H9 (cell line): ENCODE results near the gene SDK1. TPM values are rescaled to one million over a fixed set of nuclear protein-coding genes. Genes with fewer than 3 reads are reported as not detected.

ENCODE experiments used
- DNase-seq: peaks from one replicate; pipeline ENCODE4 v3.0.0-alpha.2; 2017
- H2AFZ ChIP-seq: one replicate; pipeline ENCODE4 v1.6.1; 2013; ENCODE audit warnings: mild to moderate bottlenecking, low read length, control low read depth, moderate library complexity
- H2AK5ac ChIP-seq: 2 replicates; pipeline ENCODE4 v1.6.1; 2013; ENCODE audit warnings: low read length, control low read depth, mixed read lengths; ENCODE audit not compliant: insufficient read length
- H2BK120ac ChIP-seq: one replicate; pipeline ENCODE4 v1.6.1; 2013; ENCODE audit warnings: low read depth, mild to moderate bottlenecking, low read length, control low read depth, inconsistent platforms; ENCODE audit not compliant: poor library complexity, severe bottlenecking
- H2BK12ac ChIP-seq: 2 replicates; pipeline ENCODE4 v1.6.1; 2013; ENCODE audit warnings: low read length, control low read depth, mixed read lengths, low read depth; ENCODE audit not compliant: insufficient read length
- H2BK15ac ChIP-seq: 2 replicates; pipeline ENCODE4 v1.6.1; 2013; ENCODE audit warnings: low read depth, low read length, control low read depth
- H2BK20ac ChIP-seq: one replicate; pipeline ENCODE4 v1.6.1; 2013; ENCODE audit warnings: low read depth, mild to moderate bottlenecking, low read length, control low read depth, inconsistent platforms; ENCODE audit not compliant: poor library complexity, severe bottlenecking
- H2BK5ac ChIP-seq: 2 replicates; pipeline ENCODE4 v1.6.1; 2013; ENCODE audit warnings: low read length, control low read depth, mixed read lengths; ENCODE audit not compliant: insufficient read length
- H3K14ac ChIP-seq: 2 replicates; pipeline ENCODE4 v1.6.1; 2013; ENCODE audit warnings: low read length, control low read depth; ENCODE audit not compliant: insufficient read depth
- H3K18ac ChIP-seq: 2 replicates; pipeline ENCODE4 v1.6.1; 2013; ENCODE audit warnings: low read depth, mild to moderate bottlenecking, mixed read lengths, low read length, control low read depth; ENCODE audit not compliant: insufficient read length
- H3K23ac ChIP-seq: 2 replicates; pipeline ENCODE4 v1.6.1; 2013; ENCODE audit warnings: low read length, control low read depth, mixed read lengths, low read depth; ENCODE audit not compliant: insufficient read length
- H3K23me2 ChIP-seq: 2 replicates; pipeline ENCODE4 v1.6.1; 2013; ENCODE audit warnings: low read depth, mild to moderate bottlenecking, mixed read lengths, low read length, control low read depth; ENCODE audit not compliant: insufficient read length, poor library complexity, severe bottlenecking
- H3K27ac ChIP-seq: 2 replicates; pipeline ENCODE4 v1.5.1; 2013; ENCODE audit warnings: low read length, control low read depth, mixed read lengths, low read depth; ENCODE audit not compliant: insufficient read length
- H3K27me3 ChIP-seq: 2 replicates; pipeline ENCODE4 v1.6.1; 2013; ENCODE audit warnings: low read length, control low read depth, inconsistent platforms; ENCODE audit not compliant: insufficient read depth
- H3K4ac ChIP-seq: 2 replicates; pipeline ENCODE4 v1.6.1; 2013; ENCODE audit warnings: low read depth, mild to moderate bottlenecking, control low read depth, inconsistent platforms, low read length, moderate library complexity
- H3K4me1 ChIP-seq: 2 replicates; pipeline ENCODE4 v1.6.1; 2013; ENCODE audit warnings: low read length, control low read depth, inconsistent platforms; ENCODE audit not compliant: insufficient read depth
- H3K4me2 ChIP-seq: 2 replicates; pipeline ENCODE4 v1.6.1; 2013; ENCODE audit warnings: low read length, control low read depth, mixed read lengths; ENCODE audit not compliant: insufficient read length, insufficient read depth
- H3K56ac ChIP-seq: 2 replicates; pipeline ENCODE4 v1.6.1; 2013; ENCODE audit warnings: low read depth, mild to moderate bottlenecking, mixed read lengths, low read length, control low read depth; ENCODE audit not compliant: insufficient read length
- H3K79me1 ChIP-seq: 2 replicates; pipeline ENCODE4 v1.6.1; 2013; ENCODE audit warnings: low read depth, mild to moderate bottlenecking, moderate library complexity, low read length, control low read depth, inconsistent platforms; ENCODE audit not compliant: insufficient read depth, poor library complexity, severe bottlenecking
- H3K79me2 ChIP-seq: 2 replicates; pipeline ENCODE4 v1.6.1; 2013; ENCODE audit warnings: low read length, control low read depth, inconsistent platforms; ENCODE audit not compliant: insufficient read depth
- H3K9ac ChIP-seq: 2 replicates; pipeline ENCODE4 v1.6.1; 2013; ENCODE audit warnings: low read length, control low read depth, mixed read lengths; ENCODE audit not compliant: insufficient read length; ENCODE audit errors: extremely low read depth
- H3K9me3 ChIP-seq: one replicate; pipeline ENCODE4 v1.6.1; 2013; ENCODE audit warnings: low read depth, low read length, inconsistent platforms; ENCODE audit not compliant: control insufficient read depth
- H3T11ph ChIP-seq: one replicate; pipeline ENCODE4 v1.6.1; 2013; ENCODE audit warnings: mild to moderate bottlenecking, low read length, control low read depth, inconsistent platforms
- H4K20me1 ChIP-seq: one replicate; pipeline ENCODE4 v1.6.1; 2013; ENCODE audit not compliant: control insufficient read depth, insufficient read length, insufficient read depth
- H4K5ac ChIP-seq: 2 replicates; pipeline ENCODE4 v1.6.1; 2013; ENCODE audit warnings: low read depth, mild to moderate bottlenecking, mixed read lengths, low read length, control low read depth; ENCODE audit not compliant: insufficient read length
- H4K8ac ChIP-seq: replicated peaks from 2 replicates; pipeline ENCODE4 v1.6.1; 2013; ENCODE audit warnings: low read length, control low read depth, mixed read lengths, low read depth; ENCODE audit not compliant: insufficient read length
- H4K91ac ChIP-seq: 2 replicates; pipeline ENCODE4 v1.6.1; 2013; ENCODE audit warnings: low read depth, mild to moderate bottlenecking, moderate library complexity, mixed read lengths, low read length, control low read depth; ENCODE audit not compliant: insufficient read length
- H3K27ac Mint-ChIP-seq, 3 experiments: 2 replicates in 2 of 3; 3 replicates in 1 of 3; pipeline ENCODE4 v1.8.0; 2020 to 2021; ENCODE audit warnings: mixed read lengths in 3 of 3, mild to moderate bottlenecking in 1 of 3, moderate library complexity in 1 of 3
- H3K27me3 Mint-ChIP-seq: 2 replicates; pipeline ENCODE4 v1.8.0; 2021; ENCODE audit warnings: low read depth, mild to moderate bottlenecking, moderate library complexity, mixed read lengths
- H3K36me3 Mint-ChIP-seq, 3 experiments: 2 replicates in 2 of 3; 3 replicates in 1 of 3; pipeline ENCODE4 v1.8.0; 2020 to 2021; ENCODE audit warnings: low read depth in 3 of 3, mixed read lengths in 3 of 3; ENCODE audit not compliant: insufficient read depth in 1 of 3
- H3K4me1 Mint-ChIP-seq, 2 experiments: 2 replicates each; pipeline ENCODE4 v1.8.0; 2020; ENCODE audit warnings: mixed read lengths in 2 of 2
- H3K4me3 Mint-ChIP-seq, 2 experiments: 2 replicates in 1 of 2; 3 replicates in 1 of 2; pipeline ENCODE4 v1.8.0; 2020 to 2021; ENCODE audit warnings: mild to moderate bottlenecking in 2 of 2, mixed read lengths in 2 of 2, moderate library complexity in 1 of 2
- H3K9me3 Mint-ChIP-seq, 2 experiments: 2 replicates in 1 of 2; 3 replicates in 1 of 2; pipeline ENCODE4 v1.8.0; 2020; ENCODE audit warnings: mild to moderate bottlenecking in 2 of 2, mixed read lengths in 2 of 2, moderate library complexity in 1 of 2
- WGBS: extraction: QIAGEN DNeasy Blood & Tissue Kit; methylation state at CpG from one replicate; pipeline ENCODE4 v1.1.7; 2013; ENCODE audit warnings: missing lambda C conversion rate, low lambda C conversion rate, mixed read lengths; ENCODE audit not compliant: insufficient read length; ENCODE audit errors: extremely low coverage; 5-methylcytosine and 5-hydroxymethylcytosine counted together
- total RNA-seq: library from RNA; stranded (reverse); gene quantifications from 2 replicates; pipeline ENCODE4 v1.2.1, GENCODE V29; 2021
- TF ChIP-seq, protein P1 (sequence below): fragments of 200-600 bp; sonication (generic); conservative IDR thresholded peaks from 3 replicates; pipeline ENCODE4 v1.8.0; 2021; ENCODE audit warnings: antibody characterized with exemption, mild to moderate bottlenecking

Gene SDK1
- total RNA-seq, 1 experiment from 2014 or later: 8.7 TPM

GRCh38 chr7:4018601-4019316 lies 717.7 kb downstream of the SDK1 start:
- no peak overlapping the region for H3K56ac ChIP-seq
- peaks cover 39 to 59% (median 39%) of the 10 kb centered on the region in 3 experiments for H3K36me3 Mint-ChIP-seq

More at GRCh38 chr7:4018601-4019316, 717.7 kb downstream of the SDK1 start:
- Histone ChIP-seq H3K27me3 (no peaks in the 10 kb centered on the region), H2AFZ (no peak overlapping the region), H4K8ac (no peak overlapping the region), H3K4ac (no peak overlapping the region), H3T11ph (no peak overlapping the region), H3K18ac (no peak overlapping the region), H3K79me2 (no peaks in the 10 kb centered on the region), H3K23me2 (no peaks in the 10 kb centered on the region), H3K9ac (no peak overlapping the region), H2AK5ac (no peak overlapping the region), H2BK12ac (no peak overlapping the region), H3K79me1 (no peaks in the 10 kb centered on the region), H4K91ac (no peak overlapping the region), H3K27ac (no peak overlapping the region), H2BK15ac (no peak overlapping the region), H3K4me2 (no peak overlapping the region), H2BK5ac (no peak overlapping the region), H3K14ac (no peak overlapping the region), H4K20me1 (no peaks in the 10 kb centered on the region), H3K4me1 (no peaks in the 10 kb centered on the region), H4K5ac (no peak overlapping the region), H2BK20ac (no peak overlapping the region), H3K9me3 (peaks cover 5% of the 10 kb centered on the region), H2BK120ac (no peak overlapping the region), H3K23ac (no peak overlapping the region)
- TF ChIP-seq, protein P1, sequence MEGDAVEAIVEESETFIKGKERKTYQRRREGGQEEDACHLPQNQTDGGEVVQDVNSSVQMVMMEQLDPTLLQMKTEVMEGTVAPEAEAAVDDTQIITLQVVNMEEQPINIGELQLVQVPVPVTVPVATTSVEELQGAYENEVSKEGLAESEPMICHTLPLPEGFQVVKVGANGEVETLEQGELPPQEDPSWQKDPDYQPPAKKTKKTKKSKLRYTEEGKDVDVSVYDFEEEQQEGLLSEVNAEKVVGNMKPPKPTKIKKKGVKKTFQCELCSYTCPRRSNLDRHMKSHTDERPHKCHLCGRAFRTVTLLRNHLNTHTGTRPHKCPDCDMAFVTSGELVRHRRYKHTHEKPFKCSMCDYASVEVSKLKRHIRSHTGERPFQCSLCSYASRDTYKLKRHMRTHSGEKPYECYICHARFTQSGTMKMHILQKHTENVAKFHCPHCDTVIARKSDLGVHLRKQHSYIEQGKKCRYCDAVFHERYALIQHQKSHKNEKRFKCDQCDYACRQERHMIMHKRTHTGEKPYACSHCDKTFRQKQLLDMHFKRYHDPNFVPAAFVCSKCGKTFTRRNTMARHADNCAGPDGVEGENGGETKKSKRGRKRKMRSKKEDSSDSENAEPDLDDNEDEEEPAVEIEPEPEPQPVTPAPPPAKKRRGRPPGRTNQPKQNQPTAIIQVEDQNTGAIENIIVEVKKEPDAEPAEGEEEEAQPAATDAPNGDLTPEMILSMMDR: no peak
- no peak for DNase-seq
- peaks cover 24 to 28% of the 10 kb centered on the region in 2 experiments for H3K9me3 Mint-ChIP-seq
- no peak overlapping the region; a peak in 1 of 5 replicates for H3K4me3 Mint-ChIP-seq
- H3K27me3 Mint-ChIP-seq: no peaks in the 10 kb centered on the region; the same call in 1 of the 2 replicates
- peaks cover 6 to 11% of the 10 kb centered on the region in 2 experiments for H3K4me1 Mint-ChIP-seq
- WGBS: no CpG with 5 or more reads among the region's 7 CpGs
- H3K27ac Mint-ChIP-seq: no peak overlapping the region
